HEK293 (cell line): ENCODE data around the gene IRF6.

Experiments
- CTCF ChIA-PET: fragments of 350-600 bp; formaldehyde crosslinking; extraction: SDS; loops from one replicate; lab custom pipeline; 2021; ENCODE audit warnings: antibody characterized with exemption; lab: Yijun Ruan, JAX
- POLR2A ChIA-PET: fragments of 300-600 bp; formaldehyde crosslinking; extraction: SDS; loops from one replicate; lab custom pipeline; 2020; ENCODE audit warnings: antibody characterized with exemption, inconsistent platforms; lab: Yijun Ruan, JAX
- H3K27ac ChIP-seq: fragments of 200-500 bp; sonication (Bioruptor generic); 2 replicates; pipeline ENCODE4 v1.5.1; 2014; ENCODE audit warnings: low read depth, low read length, control low read depth, inconsistent platforms; ENCODE audit errors: extremely low read depth
- H3K36me3 ChIP-seq, 2 experiments: fragments of 200-500 bp in 1 of 2; sonication (Bioruptor generic) in 1 of 2; 1 replicate in 1 of 2; 2 replicates in 1 of 2; pipeline ENCODE4 v1.5.1; 2014 to 2017; ENCODE audit warnings: inconsistent platforms in 2 of 2, low read length in 2 of 2; ENCODE audit not compliant: control insufficient read depth in 2 of 2, insufficient read depth in 1 of 2
- H3K4me1 ChIP-seq: fragments of 200-500 bp; sonication (Bioruptor generic); 2 replicates; pipeline ENCODE4 v1.5.1; 2014; ENCODE audit warnings: mild to moderate bottlenecking, low read length, inconsistent platforms; ENCODE audit not compliant: control insufficient read depth, insufficient read depth
- H3K4me3 ChIP-seq: 2 replicates; pipeline ENCODE4 v1.5.1; 2011; ENCODE audit warnings: low read depth, mild to moderate bottlenecking, control low read depth, low read length, moderate library complexity
- H3K9me3 ChIP-seq: fragments of 200-500 bp; sonication (Bioruptor generic); 2 replicates; pipeline ENCODE4 v1.5.1; 2014; ENCODE audit warnings: low read depth, low read length, inconsistent platforms; ENCODE audit not compliant: control insufficient read depth, insufficient read depth
- CTCF ChIP-seq: fragments of 450-650 bp; formaldehyde crosslinking; IDR thresholded peaks from 2 replicates; pipeline ENCODE4 v1.5.1; 2016; ENCODE audit warnings: missing biosample characterization, missing genetic modification characterization
- GLIS1 ChIP-seq: fragments of 450-650 bp; formaldehyde crosslinking; IDR thresholded peaks from 2 replicates; pipeline ENCODE4 v1.5.1; 2016; ENCODE audit warnings: missing biosample characterization, missing genetic modification characterization
- HOXC10 ChIP-seq: sonication (generic); formaldehyde crosslinking; IDR thresholded peaks from 2 replicates; pipeline ENCODE4 v1.8.1; 2023; ENCODE audit warnings: mild to moderate bottlenecking, missing genetic modification reagents
- INSM2 ChIP-seq: fragments of 450-650 bp; formaldehyde crosslinking; IDR thresholded peaks from 2 replicates; pipeline ENCODE4 v1.5.1; 2016; ENCODE audit warnings: missing biosample characterization, missing genetic modification characterization
- KLF8 ChIP-seq: fragments of 450-650 bp; formaldehyde crosslinking; IDR thresholded peaks from 2 replicates; pipeline ENCODE4 v1.5.1; 2016; ENCODE audit warnings: missing biosample characterization, missing genetic modification characterization
- PATZ1 ChIP-seq: fragments of 450-650 bp; formaldehyde crosslinking; IDR thresholded peaks from 2 replicates; pipeline ENCODE4 v1.5.1; 2016; ENCODE audit warnings: missing biosample characterization, missing genetic modification characterization
- PRDM10 ChIP-seq: fragments of 450-650 bp; formaldehyde crosslinking; IDR thresholded peaks from 2 replicates; pipeline ENCODE4 v1.5.1; 2016; ENCODE audit warnings: missing biosample characterization, missing genetic modification characterization
- PRDM6 ChIP-seq: fragments of 450-650 bp; formaldehyde crosslinking; IDR thresholded peaks from 2 replicates; pipeline ENCODE4 v1.5.1; 2017; ENCODE audit warnings: missing biosample characterization, missing genetic modification characterization
- SCRT1 ChIP-seq: fragments of 450-650 bp; formaldehyde crosslinking; IDR thresholded peaks from 2 replicates; pipeline ENCODE4 v1.5.1; 2016; ENCODE audit warnings: missing biosample characterization, missing genetic modification characterization, borderline replicate concordance
- SCRT2 ChIP-seq: fragments of 450-650 bp; formaldehyde crosslinking; IDR thresholded peaks from 2 replicates; pipeline ENCODE4 v1.5.1; 2016; ENCODE audit warnings: missing biosample characterization, missing genetic modification characterization
- SP7 ChIP-seq: fragments of 450-650 bp; formaldehyde crosslinking; IDR thresholded peaks from 2 replicates; pipeline ENCODE4 v1.5.1; 2016; ENCODE audit warnings: missing biosample characterization, missing genetic modification characterization
- ZBTB17 ChIP-seq: fragments of 450-650 bp; formaldehyde crosslinking; IDR thresholded peaks from 2 replicates; pipeline ENCODE4 v1.5.1; 2016; ENCODE audit warnings: missing biosample characterization, missing genetic modification characterization
- ZBTB48 ChIP-seq: fragments of 450-650 bp; formaldehyde crosslinking; IDR thresholded peaks from 2 replicates; pipeline ENCODE4 v1.5.1; 2016; ENCODE audit warnings: missing biosample characterization, missing genetic modification characterization
- ZFHX2 ChIP-seq: fragments of 450-650 bp; formaldehyde crosslinking; conservative IDR thresholded peaks from 2 replicates; pipeline ENCODE4 v1.5.1; 2016; ENCODE audit warnings: missing biosample characterization, missing genetic modification characterization
- ZNF335 ChIP-seq: fragments of 450-650 bp; formaldehyde crosslinking; conservative IDR thresholded peaks from 2 replicates; pipeline ENCODE4 v1.5.1; 2016; ENCODE audit warnings: missing biosample characterization, missing genetic modification characterization
- ZNF366 ChIP-seq: fragments of 450-650 bp; formaldehyde crosslinking; conservative IDR thresholded peaks from 2 replicates; pipeline ENCODE4 v1.5.1; 2016; ENCODE audit warnings: missing biosample characterization, missing genetic modification characterization
- ZNF394 ChIP-seq: fragments of 450-650 bp; formaldehyde crosslinking; IDR thresholded peaks from 2 replicates; pipeline ENCODE4 v1.5.1; 2016; ENCODE audit warnings: missing biosample characterization, missing genetic modification characterization, mild to moderate bottlenecking, moderate library complexity, borderline replicate concordance
- ZNF600 ChIP-seq: fragments of 450-650 bp; formaldehyde crosslinking; IDR thresholded peaks from 2 replicates; pipeline ENCODE4 v1.5.1; 2016; ENCODE audit warnings: missing biosample characterization, missing genetic modification characterization
- ZNF660 ChIP-seq: fragments of 450-650 bp; IDR thresholded peaks from 2 replicates; pipeline ENCODE4 v1.5.1; 2018; ENCODE audit warnings: missing biosample characterization, mild to moderate bottlenecking, missing genetic modification characterization
- ZNF707 ChIP-seq: fragments of 450-650 bp; formaldehyde crosslinking; IDR thresholded peaks from 2 replicates; pipeline ENCODE4 v1.5.1; 2016; ENCODE audit warnings: missing biosample characterization, missing genetic modification characterization
- ZNF777 ChIP-seq: fragments of 450-650 bp; formaldehyde crosslinking; IDR thresholded peaks from 2 replicates; pipeline ENCODE4 v1.5.1; 2017; ENCODE audit warnings: missing biosample characterization, missing genetic modification characterization, borderline replicate concordance
- ZSCAN4 ChIP-seq: fragments of 450-650 bp; formaldehyde crosslinking; IDR thresholded peaks from 2 replicates; pipeline ENCODE4 v1.5.1; 2017; ENCODE audit warnings: missing biosample characterization, missing genetic modification characterization
- ZSCAN5A ChIP-seq: fragments of 450-650 bp; formaldehyde crosslinking; IDR thresholded peaks from 2 replicates; pipeline ENCODE4 v1.5.1; 2016; ENCODE audit warnings: missing biosample characterization, missing genetic modification characterization

The IRF6 gene

GRCh38 chr1:209850342-209850979, 44.5 kb upstream of the IRF6 start:
- no peak overlapping the region for H3K4me3 ChIP-seq
- H3K36me3 ChIP-seq = peaks cover 20 to 58% of the 10 kb centered on the region in 2 experiments
- H3K27ac ChIP-seq = no peak overlapping the region
- ChIA-PET CTCF (interaction anchor here (0.6 to 2.6 kb wide), 34 partner anchors 8 to 1626 kb away, joined by 3 to 24 read pairs (median 3); partner anchors contain the start of gene UTP25), POLR2A (no interaction called here)
- no peaks in the 10 kb centered on the region for H3K9me3 ChIP-seq
- H3K4me1 ChIP-seq = 0 out of 2 replicates have a peak, but pooled peaks cover 5% of the 10 kb centered on the region
- TF ChIP-seq ZNF600 (peak; percentile 97), ZNF707 (tag by site-specific recombination) (no peak), ZBTB17 (0 out of 2 replicates have a peak, but pooled peaks have one; percentile 30), INSM2 (tag by site-specific recombination) (0 out of 2 replicates have a peak, but pooled peaks have one; percentile 35), CTCF (peak; percentile 76), ZSCAN5A (tag by site-specific recombination) (no peak), GLIS1 (tag by site-specific recombination) (peak; percentile 17; the same call in 1 of the 2 replicates), ZNF777 (tag by site-specific recombination) (no peak), KLF8 (tag by site-specific recombination) (peak; percentile 42; the same call in 1 of the 2 replicates), ZFHX2 (tag by site-specific recombination) (no peak), ZNF394 (peak; percentile 25; the same call in 1 of the 2 replicates), SCRT1 (tag by site-specific recombination) (0 out of 2 replicates have a peak, but pooled peaks have one; percentile 9), SP7 (tag by site-specific recombination) (0 out of 2 replicates have a peak, but pooled peaks have one; percentile 24), ZNF366 (peak; percentile 62; the same call in 1 of the 2 replicates), ZSCAN4 (tag by site-specific recombination) (peak; percentile 17; the same call in 1 of the 2 replicates), HOXC10 (CRISPR knock-in tag) (no peak), PRDM6 (tag by site-specific recombination) (peak; percentile 70), ZNF335 (tag by site-specific recombination) (peak; percentile 57), PATZ1 (tag by site-specific recombination) (peak; percentile 72), ZBTB48 (tag by site-specific recombination) (peak; percentile 39), ZNF660 (peak; percentile 91), PRDM10 (tag by site-specific recombination) (peak; percentile 58), SCRT2 (peak; percentile 35; the same call in 1 of the 2 replicates)
